Amniotic stem cell (primary cell): Measurements from ENCODE around the gene CLEC16A.
"Not testable (repeated sequence)": the region's sequence is repeated elsewhere in the genome, so short reads cannot be mapped to it uniquely, and the experiment has no call there.

Experiments
- DNase-seq: peaks from one replicate; lab custom pipeline; 2025; lab: John Stamatoyannopoulos, UW

CLEC16A gene

GRCh38 chr16:11204513-11205047 lies 260.2 kb downstream of the CLEC16A start:
- DNase-seq, result no peak

DNA sequence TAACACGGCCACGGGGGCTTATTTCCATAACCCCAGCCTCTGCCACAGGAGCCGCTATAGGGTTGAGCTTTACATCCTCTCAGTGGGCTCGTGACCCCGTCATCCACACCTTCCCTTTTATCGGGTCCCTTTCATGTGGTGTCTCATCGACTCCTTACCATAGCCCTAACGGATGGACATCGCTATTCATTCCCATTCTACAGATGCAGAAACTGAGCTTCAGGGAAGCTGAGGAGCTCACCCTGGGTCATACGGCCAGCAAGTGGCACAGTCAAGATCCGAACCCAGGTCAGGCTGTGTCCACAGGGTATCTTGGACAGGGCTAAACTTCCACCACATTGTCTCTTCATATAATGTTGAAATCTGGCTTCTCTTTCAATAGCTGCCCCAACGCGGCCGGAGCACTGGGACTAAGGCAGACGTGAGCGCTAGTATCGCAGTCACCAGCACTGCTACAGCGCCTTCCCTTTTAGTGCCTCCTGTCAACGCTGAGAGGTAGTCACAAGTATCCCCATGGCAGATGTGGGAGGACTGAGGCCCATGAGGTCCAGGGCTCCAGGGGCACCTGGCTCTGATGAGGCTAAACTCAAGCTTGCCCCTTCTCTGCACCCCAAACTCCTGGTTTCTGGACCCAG lies 260.8 kb downstream of the CLEC16A start:
- DNase-seq, result no peak

DNA sequence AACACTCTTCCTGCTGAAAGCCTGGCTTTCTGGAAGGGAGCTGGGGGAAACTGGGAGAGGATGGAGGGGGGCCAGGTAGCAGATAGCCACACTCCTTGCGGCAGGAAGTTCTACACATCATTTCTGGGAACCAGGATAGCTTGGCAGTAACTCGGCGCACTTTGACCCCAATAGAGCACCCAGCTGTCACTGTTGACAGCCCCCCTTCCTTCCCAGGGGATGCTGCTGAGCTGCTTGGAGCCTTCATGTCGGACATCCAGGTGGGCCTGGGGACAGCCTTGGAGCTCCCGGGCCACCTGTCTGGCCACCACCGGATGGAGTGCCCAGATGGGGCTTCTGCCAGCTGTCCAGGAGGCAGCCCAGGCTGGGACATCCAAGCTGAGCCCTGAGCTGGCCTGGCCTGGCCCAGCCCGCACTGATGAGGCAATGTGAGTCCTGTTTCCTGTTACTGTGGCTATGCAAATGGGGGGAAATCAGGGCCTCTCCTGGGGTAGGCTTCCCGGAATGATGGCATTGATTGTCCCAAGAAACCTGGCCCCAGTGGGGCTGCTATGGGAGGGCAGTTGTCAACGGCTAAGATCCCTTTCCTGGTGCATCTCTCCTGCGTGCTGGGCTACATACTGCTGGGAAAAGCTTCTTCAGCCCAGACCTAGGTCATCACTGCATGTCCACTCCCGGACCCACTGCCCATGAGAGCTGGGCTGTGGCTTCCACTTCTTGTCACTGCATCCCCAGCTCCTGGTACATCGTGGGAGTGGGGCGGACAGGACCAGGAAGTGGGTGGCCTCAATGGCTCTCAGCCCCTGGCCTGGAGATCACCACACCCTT lies 261.6 kb downstream of the CLEC16A start:
- DNase-seq, result no peak

GRCh38 chr16:11207646-11208045 lies 263.3 kb downstream of the CLEC16A start:
- DNase-seq, result no peak

DNA sequence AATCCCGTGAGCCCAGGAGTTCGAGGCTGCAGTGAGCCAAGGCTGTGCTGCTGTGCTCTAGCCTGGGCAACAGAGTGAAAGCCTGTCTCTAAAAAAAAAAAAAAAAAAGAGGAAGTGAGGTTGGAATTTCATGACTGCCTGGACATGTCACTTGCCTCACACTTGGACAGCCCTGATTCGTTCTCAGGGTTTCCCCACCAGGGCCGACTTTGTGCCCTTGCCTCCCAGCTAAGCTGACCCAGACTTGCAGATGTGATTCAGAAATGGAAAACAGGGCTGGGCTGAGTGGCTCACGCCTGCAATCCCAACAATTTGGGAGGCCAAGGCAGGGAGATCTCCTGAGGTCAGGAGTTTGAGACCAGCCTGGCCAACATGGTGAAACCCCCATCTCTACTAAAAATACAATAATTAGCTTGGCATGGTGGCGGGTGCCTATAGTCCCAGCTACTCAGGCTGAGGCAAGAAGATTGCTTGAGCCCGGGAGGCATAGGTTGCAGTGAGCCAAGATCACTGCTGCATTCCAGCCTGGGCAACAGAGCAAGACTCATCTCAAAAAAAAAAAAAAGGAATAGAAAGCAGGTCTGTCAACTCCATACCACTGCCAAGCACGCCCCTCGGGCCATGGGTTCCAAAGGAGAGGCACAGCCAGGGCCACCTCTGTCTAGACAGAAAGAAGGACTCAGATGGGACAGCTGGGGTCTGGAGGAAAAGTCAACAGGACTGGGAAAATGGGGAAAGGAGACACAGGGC lies 264.7 kb downstream of the CLEC16A start:
- no peak for DNase-seq

- no peak for DNase-seq
Observed at GRCh38 chr16:11210260-11210659, 265.9 kb downstream of the CLEC16A start.

GRCh38 chr16:11211061-11211976 lies 267.0 kb downstream of the CLEC16A start:
- DNase-seq, result no peak

DNA sequence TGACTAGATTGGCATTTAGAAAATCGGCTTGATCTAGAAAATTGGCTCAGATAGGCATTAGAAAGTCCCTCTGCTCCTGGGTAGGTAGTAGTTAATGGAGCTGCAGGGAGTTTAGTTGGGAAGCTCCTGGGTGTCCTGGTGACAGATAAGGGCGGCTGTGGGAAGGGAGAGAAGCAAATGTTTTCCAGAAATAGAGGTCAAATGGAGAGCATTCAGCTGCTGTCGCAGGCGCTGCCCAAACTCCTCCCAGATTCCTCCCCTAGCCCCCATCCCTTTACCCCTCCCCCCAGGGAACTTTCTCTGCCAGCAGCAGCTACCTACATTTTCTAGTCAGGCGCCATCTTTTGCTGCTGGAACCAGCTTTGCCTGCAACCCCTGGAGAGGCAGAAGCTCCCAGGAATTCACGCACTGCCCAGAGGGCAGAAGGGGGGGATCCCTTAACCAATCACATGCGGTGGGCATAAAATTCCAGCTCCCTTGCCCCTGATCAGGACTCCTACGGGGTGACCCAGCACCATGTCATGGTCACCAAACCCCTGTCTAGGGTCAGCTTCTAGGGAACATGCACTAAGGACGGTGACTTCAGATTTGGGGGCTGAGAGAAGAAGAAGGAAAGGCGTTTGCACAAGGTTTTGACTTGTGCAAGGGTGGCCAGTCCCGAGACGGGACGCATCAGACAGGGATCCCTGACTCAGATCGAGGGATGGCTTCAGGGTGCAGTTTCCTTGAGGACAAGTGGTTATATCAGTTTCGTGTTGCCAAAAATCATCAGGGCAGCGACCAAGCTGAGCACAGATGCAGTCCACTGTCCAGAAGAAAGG lies 267.8 kb downstream of the CLEC16A start:
- DNase-seq, result no peak

GRCh38 chr16:11212798-11213196 lies 268.4 kb downstream of the CLEC16A start:
- no peak for DNase-seq

DNA sequence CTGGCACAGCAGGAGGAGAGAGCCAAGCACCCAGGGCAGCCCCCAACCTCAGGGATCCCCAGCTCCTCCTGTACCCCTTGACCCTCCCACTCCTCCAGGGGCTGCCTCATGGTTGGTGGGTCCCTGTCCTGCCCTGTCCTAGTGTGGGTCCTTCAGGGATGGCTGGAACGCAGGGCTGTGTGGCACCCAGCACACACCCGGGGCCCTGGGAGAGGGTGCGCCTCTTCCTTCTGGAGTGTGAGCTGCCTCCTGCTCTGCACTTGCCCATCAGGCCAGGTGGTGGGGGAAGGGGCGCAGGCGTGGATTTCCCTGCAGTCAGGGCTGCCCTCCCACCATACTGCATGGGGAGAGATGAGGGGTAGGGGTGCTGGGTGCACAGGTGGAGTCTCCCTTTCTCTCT lies 269.0 kb downstream of the CLEC16A start:
- DNase-seq, result no peak

DNA sequence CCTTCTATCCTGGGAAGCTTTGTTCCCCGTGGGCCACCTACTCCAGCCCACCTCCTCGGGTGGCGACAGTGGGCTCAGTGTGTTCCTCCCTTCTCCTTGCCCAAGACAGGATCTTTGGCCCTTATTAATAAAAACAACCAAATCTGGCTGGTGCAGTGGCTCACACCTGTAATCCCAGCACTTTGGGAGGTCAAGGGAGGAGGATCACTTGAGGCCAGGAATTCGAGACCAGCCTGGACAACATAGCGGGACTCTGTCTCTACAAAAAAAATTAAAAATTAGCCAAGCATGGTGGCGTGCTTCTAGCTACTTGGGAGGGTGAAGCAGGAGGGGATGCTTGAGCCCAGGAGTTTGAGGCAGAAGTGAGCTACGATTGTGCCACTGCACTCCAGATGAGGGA lies 269.4 kb downstream of the CLEC16A start:
- no peak for DNase-seq

GRCh38 chr16:11215935-11216556 lies 271.7 kb downstream of the CLEC16A start:
- no peak for DNase-seq

DNA sequence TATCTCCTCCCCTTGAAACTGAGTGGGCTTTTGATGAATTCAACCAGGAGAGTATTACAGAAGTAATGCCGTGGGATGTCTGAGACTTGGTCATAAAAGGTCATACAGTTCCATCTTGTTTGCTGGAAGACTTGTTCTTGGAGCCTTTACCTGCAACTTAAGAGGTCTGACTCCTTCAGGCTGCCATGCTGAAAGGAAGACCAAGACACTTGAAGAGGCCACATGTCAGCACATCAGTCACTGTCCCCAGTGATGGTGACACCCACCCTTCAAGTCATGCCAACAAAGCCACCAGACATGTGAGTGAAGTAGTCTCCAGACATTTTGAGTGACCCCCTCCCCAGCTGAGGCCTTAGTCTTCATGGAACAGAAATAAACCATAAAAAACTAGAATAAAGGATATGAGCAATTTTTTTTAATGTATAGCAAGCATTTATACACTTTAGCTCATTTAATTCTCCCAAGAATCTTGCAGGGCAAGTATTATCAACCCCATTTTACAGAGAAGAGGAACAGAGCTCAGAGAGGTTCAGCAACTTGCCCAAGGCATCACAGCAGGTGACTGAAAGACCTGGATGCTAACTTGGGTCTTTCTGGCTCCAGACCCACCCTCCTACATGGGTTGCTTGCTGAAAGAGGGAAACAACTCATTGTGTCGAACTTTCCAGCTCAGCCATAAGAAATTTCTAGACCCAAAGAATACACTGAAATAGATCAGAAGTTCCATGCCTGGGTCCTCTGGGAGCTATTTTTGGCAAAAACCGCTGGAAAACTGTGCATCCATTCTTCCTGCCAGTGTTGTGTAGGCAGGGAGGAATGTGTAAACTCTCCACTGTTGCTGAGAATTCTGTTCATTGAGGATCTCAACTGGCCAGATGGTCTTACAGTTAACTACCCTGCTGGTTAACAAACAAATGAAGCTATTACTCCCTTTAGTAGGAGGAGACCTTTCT lies 273.6 kb downstream of the CLEC16A start:
- no peak for DNase-seq

- DNase-seq, result no peak
Observed at GRCh38 chr16:11218604-11218962, 274.2 kb downstream of the CLEC16A start.

DNA sequence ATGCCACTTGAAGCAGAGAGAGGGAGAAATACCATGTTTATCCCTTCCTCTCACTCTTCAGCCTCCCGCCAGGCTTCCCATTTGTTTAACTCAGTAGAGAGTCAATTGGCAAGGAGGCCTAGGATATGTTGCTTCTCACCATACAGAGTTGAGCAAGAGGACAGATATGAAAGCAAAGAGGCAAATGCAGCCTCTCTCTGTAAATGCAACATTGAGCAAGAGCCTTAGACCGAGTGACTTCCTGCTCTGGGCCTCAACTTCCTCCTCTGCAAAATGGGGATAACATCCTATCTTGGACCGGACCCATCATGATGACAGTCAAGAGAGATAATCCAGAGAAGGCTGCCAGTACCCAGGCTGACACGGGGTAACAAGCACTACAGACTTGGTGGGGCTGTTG lies 274.8 kb downstream of the CLEC16A start:
- DNase-seq, result no peak

DNA sequence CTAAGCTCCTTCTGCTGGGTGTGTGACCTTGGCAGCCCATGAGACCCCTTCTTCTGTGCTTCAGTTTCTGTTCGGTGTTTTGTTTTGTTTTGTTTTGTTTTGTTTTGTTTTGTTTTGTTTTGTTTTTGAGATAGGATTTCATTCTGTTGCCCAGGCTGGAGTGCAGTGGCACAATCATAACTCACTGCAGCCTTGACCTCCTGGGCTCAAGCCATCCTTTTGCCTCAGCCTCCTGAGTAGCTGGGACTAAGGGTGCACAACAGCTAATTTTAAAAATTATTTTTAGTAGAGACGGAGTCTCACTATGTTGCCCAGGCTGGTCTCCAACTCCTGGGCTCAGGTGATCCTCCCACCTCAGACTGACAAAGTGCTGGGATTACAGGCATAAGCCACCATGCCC lies 276.1 kb downstream of the CLEC16A start:
- not testable (repeated sequence) for DNase-seq

DNA sequence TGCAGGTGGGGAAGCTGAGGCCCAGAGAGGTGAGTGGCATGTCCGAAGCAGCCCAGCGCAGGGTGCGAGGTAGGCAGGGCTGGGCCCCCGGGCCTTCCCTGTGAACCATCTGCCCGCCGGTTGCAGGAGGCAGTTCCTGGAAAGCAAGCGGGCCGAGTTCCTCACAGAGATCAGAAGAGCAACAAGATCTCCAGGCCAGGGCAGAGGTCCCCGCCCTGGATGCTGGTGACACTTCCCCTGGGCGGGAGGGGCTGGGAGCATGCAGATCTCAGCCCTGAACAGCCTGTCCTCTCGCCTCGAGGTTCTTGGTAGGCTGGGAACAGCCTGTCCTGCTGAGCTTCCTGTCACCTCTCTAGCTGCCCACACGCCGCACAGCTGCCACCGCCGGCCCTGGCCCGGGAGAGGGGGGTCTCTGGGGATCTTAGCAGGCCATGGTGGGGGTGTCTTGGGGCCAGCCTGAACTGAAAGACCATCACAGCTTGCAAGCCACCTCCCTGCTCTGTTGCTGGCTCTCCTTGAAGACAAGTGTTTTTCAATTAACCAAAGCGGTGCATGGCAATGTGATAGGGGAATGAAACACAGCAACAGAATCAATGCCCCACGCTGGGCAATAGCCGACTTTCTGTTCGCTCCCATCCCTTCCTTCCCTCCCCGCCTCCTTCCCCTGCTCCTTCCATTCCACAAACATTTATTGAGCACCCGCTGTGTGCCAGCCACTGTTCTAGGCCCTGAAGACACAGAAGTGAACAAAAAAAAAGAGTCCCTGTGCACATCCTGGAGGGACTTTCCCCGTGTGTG lies 279.9 kb downstream of the CLEC16A start:
- DNase-seq, result no peak
